ENCODE measurements around the gene CDH18.

The CDH18 gene

DNA sequence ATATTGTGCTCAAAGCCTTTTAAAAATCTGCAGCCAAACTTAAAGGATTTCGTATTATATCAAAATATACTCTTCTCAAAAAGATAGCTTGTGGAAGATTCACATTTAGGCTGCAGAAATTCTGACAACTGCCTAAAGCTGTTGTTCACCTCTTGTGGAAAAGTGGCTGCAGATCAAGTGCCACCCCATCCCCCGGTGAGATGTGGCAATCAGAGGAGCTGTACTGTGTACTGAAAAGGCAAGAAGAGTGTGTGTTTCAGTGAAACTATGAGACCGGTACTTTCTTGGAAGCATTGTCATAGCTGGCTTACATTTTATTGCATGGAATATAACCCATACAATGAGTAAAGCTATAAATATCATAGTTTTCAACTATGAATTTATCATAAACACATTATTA, 64.3 kb downstream of the CDH18 start:
- H3K79me2 ChIP-seq (ENCODE audit: low read length) = no peaks in the 10 kb centered on the region
- no peaks in the 10 kb centered on the region for H3K27me3 ChIP-seq (replicated peaks; ENCODE audit: insufficient read depth, low read length)
- no peaks in the 10 kb centered on the region for H3K9me3 ChIP-seq (replicated peaks; ENCODE audit: insufficient read depth, low read length)
- no peak overlapping the region for H3K27ac ChIP-seq (ENCODE audit: low read length)
- no peaks in the 10 kb centered on the region for H3F3A ChIP-seq (ENCODE audit: insufficient read depth, low read length)
- no peaks in the 10 kb centered on the region for H3K36me3 ChIP-seq (replicated peaks; ENCODE audit: insufficient read depth, low read length)
- no peak for DNase-seq
- H2AFZ ChIP-seq (ENCODE audit: low read length) = no peak overlapping the region
- H3K4me3 ChIP-seq (ENCODE audit: low read length) = no peak overlapping the region
- no peak overlapping the region for H3K4me2 ChIP-seq (ENCODE audit: low read depth, low read length)
- H3K9ac ChIP-seq (ENCODE audit: low read length) = no peak overlapping the region
- H4K20me1 ChIP-seq (ENCODE audit: insufficient read depth, low read length) = no peaks in the 10 kb centered on the region
- H3K4me1 ChIP-seq (ENCODE audit: low read length) = no peaks in the 10 kb centered on the region
- no peaks in the 10 kb centered on the region; the same call in 1 of the 2 replicates for H3K9me2 ChIP-seq (replicated peaks; ENCODE audit: insufficient read depth, low read length)
- TF ChIP-seq, protein P1, sequence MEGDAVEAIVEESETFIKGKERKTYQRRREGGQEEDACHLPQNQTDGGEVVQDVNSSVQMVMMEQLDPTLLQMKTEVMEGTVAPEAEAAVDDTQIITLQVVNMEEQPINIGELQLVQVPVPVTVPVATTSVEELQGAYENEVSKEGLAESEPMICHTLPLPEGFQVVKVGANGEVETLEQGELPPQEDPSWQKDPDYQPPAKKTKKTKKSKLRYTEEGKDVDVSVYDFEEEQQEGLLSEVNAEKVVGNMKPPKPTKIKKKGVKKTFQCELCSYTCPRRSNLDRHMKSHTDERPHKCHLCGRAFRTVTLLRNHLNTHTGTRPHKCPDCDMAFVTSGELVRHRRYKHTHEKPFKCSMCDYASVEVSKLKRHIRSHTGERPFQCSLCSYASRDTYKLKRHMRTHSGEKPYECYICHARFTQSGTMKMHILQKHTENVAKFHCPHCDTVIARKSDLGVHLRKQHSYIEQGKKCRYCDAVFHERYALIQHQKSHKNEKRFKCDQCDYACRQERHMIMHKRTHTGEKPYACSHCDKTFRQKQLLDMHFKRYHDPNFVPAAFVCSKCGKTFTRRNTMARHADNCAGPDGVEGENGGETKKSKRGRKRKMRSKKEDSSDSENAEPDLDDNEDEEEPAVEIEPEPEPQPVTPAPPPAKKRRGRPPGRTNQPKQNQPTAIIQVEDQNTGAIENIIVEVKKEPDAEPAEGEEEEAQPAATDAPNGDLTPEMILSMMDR (IDR thresholded peaks at IDR 0.05; ENCODE audit: low read length) = no peak
- no peak for TF ChIP-seq EZH2phosphoT487 (IDR thresholded peaks at IDR 0.05; ENCODE audit: low read length)

DNA sequence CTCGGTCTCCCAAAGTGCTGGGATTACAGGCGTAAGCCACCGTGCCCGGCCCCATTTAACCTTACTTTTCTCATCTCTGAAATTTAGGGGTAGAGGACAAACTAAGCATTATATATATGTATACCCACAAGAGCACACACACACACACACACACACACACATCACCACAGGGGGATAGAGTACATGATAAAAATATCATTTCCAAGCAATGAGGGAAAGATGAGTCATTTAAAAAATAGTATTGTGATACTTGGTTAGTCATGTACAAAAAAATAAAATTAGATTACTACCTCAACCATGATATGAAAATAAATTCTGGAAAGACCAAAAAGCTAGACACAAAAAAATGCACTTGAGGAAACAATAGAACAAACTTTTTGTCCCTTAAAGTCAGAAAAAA, 67.2 kb downstream of the CDH18 start:
- no peaks in the 10 kb centered on the region for H3K9me3 ChIP-seq (replicated peaks; ENCODE audit: insufficient read depth, low read length)
- TF ChIP-seq EZH2phosphoT487 (IDR thresholded peaks at IDR 0.05; ENCODE audit: low read length) (no peak), EZH2 (optimal IDR thresholded peaks at IDR 0.05; ENCODE audit: low read depth, low read length) (no peak)
- TF ChIP-seq, protein P1 (IDR thresholded peaks at IDR 0.05; ENCODE audit: low read length) = no peak
- no peaks in the 10 kb centered on the region for H4K20me1 ChIP-seq (ENCODE audit: insufficient read depth, low read length)
- no peak overlapping the region for H3K4me2 ChIP-seq (ENCODE audit: low read depth, low read length)
- H3K79me2 ChIP-seq (ENCODE audit: low read length) = no peaks in the 10 kb centered on the region
- no peak for DNase-seq
- H3K27me3 ChIP-seq (replicated peaks; ENCODE audit: insufficient read depth, low read length) = no peaks in the 10 kb centered on the region
- no peaks in the 10 kb centered on the region for H3F3A ChIP-seq (ENCODE audit: insufficient read depth, low read length)
- H3K9me2 ChIP-seq (replicated peaks; ENCODE audit: insufficient read depth, low read length) = no peaks in the 10 kb centered on the region; the same call in 1 of the 2 replicates
- H3K27ac ChIP-seq (ENCODE audit: low read length) = no peak overlapping the region
- no peaks in the 10 kb centered on the region for H3K36me3 ChIP-seq (replicated peaks; ENCODE audit: insufficient read depth, low read length)
- H3K4me1 ChIP-seq (ENCODE audit: low read length) = no peaks in the 10 kb centered on the region
- H3K9ac ChIP-seq (ENCODE audit: low read length) = no peak overlapping the region
- H2AFZ ChIP-seq (ENCODE audit: low read length) = no peak overlapping the region
- H3K4me3 ChIP-seq (ENCODE audit: low read length) = no peak overlapping the region

DNA sequence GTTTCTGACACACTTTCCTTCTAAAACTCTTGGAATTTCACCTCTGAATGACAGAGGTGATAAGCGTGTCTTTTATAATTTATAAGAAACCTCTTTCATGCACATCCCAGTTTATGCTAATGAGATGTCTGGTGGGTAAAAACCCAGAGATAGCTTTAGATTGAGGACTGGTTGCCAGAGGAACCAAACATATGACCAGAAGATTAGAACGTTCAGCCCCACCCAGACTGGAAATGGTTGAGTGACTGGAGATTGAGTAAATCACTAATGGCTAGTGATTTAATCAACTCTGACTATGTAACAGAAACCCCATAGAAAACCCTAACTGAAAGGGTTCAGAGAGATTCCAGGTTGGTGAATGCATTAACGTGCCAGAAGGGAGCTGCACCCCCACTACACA, 69.2 kb downstream of the CDH18 start:
- TF ChIP-seq EZH2phosphoT487 (IDR thresholded peaks at IDR 0.05; ENCODE audit: low read length) = no peak
- Histone ChIP-seq H4K20me1 (ENCODE audit: insufficient read depth, low read length) (no peaks in the 10 kb centered on the region), H3F3A (ENCODE audit: insufficient read depth, low read length) (no peaks in the 10 kb centered on the region), H3K4me3 (ENCODE audit: low read length) (no peak overlapping the region), H3K36me3 (replicated peaks; ENCODE audit: insufficient read depth, low read length) (no peaks in the 10 kb centered on the region), H3K4me1 (ENCODE audit: low read length) (no peaks in the 10 kb centered on the region), H3K27me3 (replicated peaks; ENCODE audit: insufficient read depth, low read length) (no peaks in the 10 kb centered on the region), H3K4me2 (ENCODE audit: low read depth, low read length) (no peak overlapping the region), H2AFZ (ENCODE audit: low read length) (no peak overlapping the region), H3K9me2 (replicated peaks; ENCODE audit: insufficient read depth, low read length) (no peaks in the 10 kb centered on the region), H3K9ac (ENCODE audit: low read length) (no peak overlapping the region), H3K9me3 (replicated peaks; ENCODE audit: insufficient read depth, low read length) (no peaks in the 10 kb centered on the region), H3K79me2 (ENCODE audit: low read length) (no peaks in the 10 kb centered on the region), H3K27ac (ENCODE audit: low read length) (no peak overlapping the region)
- DNase-seq = no peak

DNA sequence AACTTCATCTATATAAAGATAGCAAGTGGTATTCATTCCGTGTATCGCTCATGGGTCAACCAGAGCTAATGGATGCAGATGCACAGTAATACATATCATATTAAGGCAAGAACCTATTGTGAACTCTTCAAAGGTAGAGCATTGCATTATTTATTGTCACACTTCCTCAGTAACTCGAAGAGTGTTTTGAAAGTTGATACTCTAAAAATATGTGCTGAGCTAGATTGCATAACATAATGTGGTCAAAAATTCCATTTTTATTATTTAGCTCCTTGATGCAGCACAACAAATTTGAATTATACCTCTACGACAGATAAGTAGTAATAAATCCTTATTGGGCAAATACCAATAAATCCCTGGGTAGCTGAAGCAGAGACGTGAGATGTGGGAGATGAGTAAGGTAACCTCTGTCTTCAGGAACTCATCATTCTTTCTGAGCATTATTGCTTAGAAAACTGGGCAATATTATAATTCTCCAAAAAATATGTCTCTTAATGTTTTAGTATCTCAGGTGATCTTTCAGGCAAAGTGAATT, 70.3 kb downstream of the CDH18 start:
- no peak overlapping the region for H2AFZ ChIP-seq (ENCODE audit: low read length)
- no peaks in the 10 kb centered on the region for H3K4me1 ChIP-seq (ENCODE audit: low read length)
- no peaks in the 10 kb centered on the region for H3K9me2 ChIP-seq (replicated peaks; ENCODE audit: insufficient read depth, low read length)
- no peak overlapping the region for H3K27ac ChIP-seq (ENCODE audit: low read length)
- no peak overlapping the region for H3K9ac ChIP-seq (ENCODE audit: low read length)
- no peaks in the 10 kb centered on the region for H3K9me3 ChIP-seq (replicated peaks; ENCODE audit: insufficient read depth, low read length)
- no peaks in the 10 kb centered on the region for H3F3A ChIP-seq (ENCODE audit: insufficient read depth, low read length)
- no peaks in the 10 kb centered on the region for H3K27me3 ChIP-seq (replicated peaks; ENCODE audit: insufficient read depth, low read length)
- no peaks in the 10 kb centered on the region for H3K79me2 ChIP-seq (ENCODE audit: low read length)
- no peak overlapping the region for H3K4me2 ChIP-seq (ENCODE audit: low read depth, low read length)
- no peaks in the 10 kb centered on the region for H4K20me1 ChIP-seq (ENCODE audit: insufficient read depth, low read length)
- TF ChIP-seq EZH2phosphoT487 (IDR thresholded peaks at IDR 0.05; ENCODE audit: low read length) = no peak
- TF ChIP-seq EZH2 (optimal IDR thresholded peaks at IDR 0.05; ENCODE audit: low read depth, low read length) = no peak
- TF ChIP-seq, protein P1 (IDR thresholded peaks at IDR 0.05; ENCODE audit: low read length) = no peak
- no peak overlapping the region for H3K4me3 ChIP-seq (ENCODE audit: low read length)
- no peaks in the 10 kb centered on the region for H3K36me3 ChIP-seq (replicated peaks; ENCODE audit: insufficient read depth, low read length)
- DNase-seq = no peak

All from MM.1S (cell line).